Measurements from ENCODE around the gene ZMAT2.

ZMAT2 gene

DNA sequence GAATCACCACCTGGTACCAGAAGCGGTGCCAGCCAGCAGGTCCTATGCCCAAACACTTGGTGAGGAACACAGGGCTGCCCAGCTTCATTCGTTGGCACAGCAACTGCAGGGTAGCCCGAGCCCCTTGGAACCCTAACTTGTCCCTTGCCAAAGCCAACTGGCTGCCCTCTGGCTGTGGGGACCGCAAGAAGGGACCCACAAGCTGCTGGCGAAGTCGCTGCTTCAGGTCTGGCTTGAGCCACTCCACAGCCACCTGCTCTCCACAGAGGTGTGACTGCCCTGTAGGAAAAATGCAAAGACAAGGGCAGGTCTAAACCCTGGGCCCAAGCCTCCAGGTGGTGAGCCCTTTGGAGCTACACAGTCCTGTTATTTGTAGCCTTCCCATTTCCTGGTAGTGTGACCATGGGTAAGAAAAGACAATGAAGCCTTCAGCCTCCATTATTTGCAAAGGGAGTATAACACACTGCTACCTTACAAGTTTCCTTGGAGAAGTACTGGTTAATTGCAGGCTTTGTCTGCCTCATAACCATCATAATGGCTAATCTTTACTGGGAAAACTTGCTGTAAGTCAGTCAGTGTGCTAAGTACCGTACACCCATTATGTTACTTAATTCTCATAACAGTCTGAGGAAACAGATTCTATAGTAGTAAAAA is 28.6 kb upstream of the ZMAT2 start:
- Histone ChIP-seq H3K9ac (ENCODE audit: low read depth, low read length, poor library complexity, severe bottlenecking) (no peak overlapping the region), H3K36me3 (ENCODE audit: insufficient read depth, low read length) (peaks cover 63% of the 10 kb centered on the region; the same call in 1 of the 2 replicates)

DNA sequence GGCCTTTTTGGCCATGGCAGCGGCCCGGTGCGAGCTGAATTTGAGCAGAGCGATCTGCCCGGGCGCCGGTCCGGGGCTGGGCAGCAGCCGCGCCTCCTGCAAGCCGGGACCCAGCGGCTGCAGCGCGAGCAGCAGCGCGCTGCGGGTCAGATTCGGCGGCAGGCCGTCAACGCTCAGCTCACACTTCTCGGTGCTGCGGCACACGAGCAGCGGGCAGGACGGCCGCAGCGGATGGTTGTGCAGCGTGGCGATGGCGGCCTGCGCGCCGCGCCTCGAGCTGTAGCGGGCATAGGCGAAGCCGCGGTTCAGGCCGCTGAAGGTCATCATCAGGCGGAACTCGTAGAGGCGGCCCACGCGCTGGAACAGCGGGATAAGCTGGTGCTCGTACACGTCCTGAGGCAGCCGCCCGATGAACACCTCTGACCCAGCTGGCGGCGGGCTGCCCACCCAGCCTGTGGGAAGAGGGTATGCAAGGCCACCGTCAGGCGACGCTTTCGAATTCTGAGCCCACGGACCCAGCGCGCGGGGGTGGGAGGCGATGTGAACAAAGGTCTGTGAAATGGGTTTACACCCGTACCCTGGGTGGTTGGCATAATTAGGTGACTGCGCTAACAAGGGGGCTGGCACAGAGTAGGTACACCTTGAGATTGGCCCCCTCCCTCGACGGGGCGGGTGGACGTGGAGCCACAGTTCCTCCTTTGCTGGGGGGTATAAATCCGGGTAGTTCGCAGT is 27.6 kb upstream of the ZMAT2 start:
- no peaks in the 10 kb centered on the region for H3F3A ChIP-seq (ENCODE audit: low read depth)
- H2AFZ ChIP-seq (ENCODE audit: low read length) = no peak overlapping the region
- H3K79me2 ChIP-seq (ENCODE audit: insufficient read depth, low read length) = peaks cover 7% of the 10 kb centered on the region; the same call in 1 of the 2 replicates
- H3K9me2 ChIP-seq (replicated peaks; ENCODE audit: low read depth, low read length) = no peaks in the 10 kb centered on the region
- H3K27me3 ChIP-seq (ENCODE audit: insufficient read depth, low read length, poor library complexity, severe bottlenecking) = no peaks in the 10 kb centered on the region
- no peak overlapping the region for H3K4me2 ChIP-seq (ENCODE audit: low read depth, low read length, poor library complexity, severe bottlenecking)
- TF ChIP-seq, protein P1, sequence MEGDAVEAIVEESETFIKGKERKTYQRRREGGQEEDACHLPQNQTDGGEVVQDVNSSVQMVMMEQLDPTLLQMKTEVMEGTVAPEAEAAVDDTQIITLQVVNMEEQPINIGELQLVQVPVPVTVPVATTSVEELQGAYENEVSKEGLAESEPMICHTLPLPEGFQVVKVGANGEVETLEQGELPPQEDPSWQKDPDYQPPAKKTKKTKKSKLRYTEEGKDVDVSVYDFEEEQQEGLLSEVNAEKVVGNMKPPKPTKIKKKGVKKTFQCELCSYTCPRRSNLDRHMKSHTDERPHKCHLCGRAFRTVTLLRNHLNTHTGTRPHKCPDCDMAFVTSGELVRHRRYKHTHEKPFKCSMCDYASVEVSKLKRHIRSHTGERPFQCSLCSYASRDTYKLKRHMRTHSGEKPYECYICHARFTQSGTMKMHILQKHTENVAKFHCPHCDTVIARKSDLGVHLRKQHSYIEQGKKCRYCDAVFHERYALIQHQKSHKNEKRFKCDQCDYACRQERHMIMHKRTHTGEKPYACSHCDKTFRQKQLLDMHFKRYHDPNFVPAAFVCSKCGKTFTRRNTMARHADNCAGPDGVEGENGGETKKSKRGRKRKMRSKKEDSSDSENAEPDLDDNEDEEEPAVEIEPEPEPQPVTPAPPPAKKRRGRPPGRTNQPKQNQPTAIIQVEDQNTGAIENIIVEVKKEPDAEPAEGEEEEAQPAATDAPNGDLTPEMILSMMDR (conservative IDR thresholded peaks at IDR 0.05; ENCODE audit: low read length) = no peak
- TF ChIP-seq EZH2phosphoT487 (IDR thresholded peaks at IDR 0.05; ENCODE audit: borderline replicate concordance) = no peak
- H3K4me1 ChIP-seq (ENCODE audit: insufficient read depth, low read length, poor library complexity, severe bottlenecking) = peaks cover 2% of the 10 kb centered on the region
- peaks cover 74% of the 10 kb centered on the region; the same call in 1 of the 2 replicates for H3K36me3 ChIP-seq (ENCODE audit: insufficient read depth, low read length)
- no peak overlapping the region for H3K4me3 ChIP-seq (ENCODE audit: low read length, poor library complexity, severe bottlenecking)
- H4K20me1 ChIP-seq (ENCODE audit: insufficient read depth, low read length, poor library complexity, severe bottlenecking) = peaks cover 4% of the 10 kb centered on the region
- H3K9ac ChIP-seq (ENCODE audit: low read depth, low read length, poor library complexity, severe bottlenecking) = no peak overlapping the region
- no peaks in the 10 kb centered on the region for H3K9me3 ChIP-seq (ENCODE audit: insufficient read depth, low read depth, low read length)

More for the DNA sequence above, 28.6 kb upstream of the ZMAT2 start:
- Histone ChIP-seq H3K4me3 (ENCODE audit: low read length, poor library complexity, severe bottlenecking) (no peak overlapping the region), H3K9me3 (ENCODE audit: insufficient read depth, low read depth, low read length) (no peaks in the 10 kb centered on the region), H2AFZ (ENCODE audit: low read length) (no peak overlapping the region), H4K20me1 (ENCODE audit: insufficient read depth, low read length, poor library complexity, severe bottlenecking) (peaks cover 14% of the 10 kb centered on the region), H3K27me3 (ENCODE audit: insufficient read depth, low read length, poor library complexity, severe bottlenecking) (no peaks in the 10 kb centered on the region), H3K4me1 (ENCODE audit: insufficient read depth, low read length, poor library complexity, severe bottlenecking) (peaks cover 12% of the 10 kb centered on the region), H3K4me2 (ENCODE audit: low read depth, low read length, poor library complexity, severe bottlenecking) (no peak overlapping the region), H3K79me2 (ENCODE audit: insufficient read depth, low read length) (peaks cover 17% of the 10 kb centered on the region), H3F3A (ENCODE audit: low read depth) (no peaks in the 10 kb centered on the region), H3K9me2 (replicated peaks; ENCODE audit: low read depth, low read length) (no peaks in the 10 kb centered on the region)
- TF ChIP-seq, protein P1 (conservative IDR thresholded peaks at IDR 0.05; ENCODE audit: low read length) = no peak
- TF ChIP-seq EZH2phosphoT487 (IDR thresholded peaks at IDR 0.05; ENCODE audit: borderline replicate concordance) = no peak

DNA sequence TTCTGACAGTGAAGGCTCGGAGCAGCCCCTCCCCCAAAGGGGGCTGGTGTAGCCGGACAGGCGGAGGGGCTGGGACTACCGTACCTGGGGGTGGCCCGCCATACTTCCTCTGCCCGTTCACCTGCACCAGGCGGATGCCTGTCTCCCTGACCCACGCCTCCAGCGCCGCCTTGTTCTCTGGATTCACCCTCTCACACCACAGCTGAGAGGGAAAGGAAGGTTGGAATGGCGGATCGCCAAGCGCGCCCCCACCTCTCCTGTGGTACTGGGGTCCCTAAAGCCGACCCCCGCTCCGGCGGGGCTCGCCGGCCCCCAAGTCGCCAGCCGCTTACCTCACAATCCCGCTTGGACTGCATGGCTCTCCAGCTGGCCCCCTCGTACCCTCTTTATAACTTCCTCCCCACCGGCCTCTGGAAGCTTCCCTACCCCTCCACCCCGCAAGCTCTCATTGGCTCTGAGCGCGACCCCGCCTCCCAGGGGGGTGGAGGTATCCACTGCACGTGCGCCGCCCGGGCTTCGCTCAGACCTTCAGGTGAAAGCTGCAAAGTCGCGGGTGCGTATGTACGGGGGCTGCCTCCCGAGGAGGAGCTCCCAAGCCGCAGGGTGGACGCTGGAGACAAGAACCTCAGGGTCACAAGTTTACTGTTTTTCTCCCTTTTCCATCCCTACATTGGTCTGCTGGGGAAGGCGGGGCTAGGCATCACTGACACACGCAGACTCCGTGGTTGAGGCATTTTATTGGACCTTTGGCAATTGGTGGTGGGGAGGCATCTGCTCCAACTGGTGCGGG is 26.9 kb upstream of the ZMAT2 start, which contains the start of gene DND1:
TSS of gene DND1 (minus strand) at position 390 of the 790 bp plus-strand sequence. CDS start at position 356, 34 bp downstream.
- peaks cover under 1% of the 10 kb centered on the region for H4K20me1 ChIP-seq (ENCODE audit: insufficient read depth, low read length, poor library complexity, severe bottlenecking)
- H3F3A ChIP-seq (ENCODE audit: low read depth) = no peaks in the 10 kb centered on the region
- H3K4me1 ChIP-seq (ENCODE audit: insufficient read depth, low read length, poor library complexity, severe bottlenecking) = no peaks in the 10 kb centered on the region
- no peaks in the 10 kb centered on the region for H3K27me3 ChIP-seq (ENCODE audit: insufficient read depth, low read length, poor library complexity, severe bottlenecking)
- no peak within 1 kb of the TSS for H3K4me3 ChIP-seq (ENCODE audit: low read length, poor library complexity, severe bottlenecking)
- H3K9me2 ChIP-seq (replicated peaks; ENCODE audit: low read depth, low read length) = no peaks in the 10 kb centered on the region
- H3K36me3 ChIP-seq (ENCODE audit: insufficient read depth, low read length) = peaks cover 77% of the 10 kb centered on the region; the same call in 1 of the 2 replicates
- H3K9me3 ChIP-seq (ENCODE audit: insufficient read depth, low read depth, low read length) = no peaks in the 10 kb centered on the region
- TF ChIP-seq EZH2phosphoT487 (IDR thresholded peaks at IDR 0.05; ENCODE audit: borderline replicate concordance) = no peak
- TF ChIP-seq, protein P1 (conservative IDR thresholded peaks at IDR 0.05; ENCODE audit: low read length) = no peak
- H3K9ac ChIP-seq (ENCODE audit: low read depth, low read length, poor library complexity, severe bottlenecking) = no peak within 1 kb of the TSS
- no peak within 1 kb of the TSS for H3K4me2 ChIP-seq (ENCODE audit: low read depth, low read length, poor library complexity, severe bottlenecking)
- H2AFZ ChIP-seq (ENCODE audit: low read length) = no peak within 1 kb of the TSS
- H3K79me2 ChIP-seq (ENCODE audit: insufficient read depth, low read length) = peaks cover 4% of the 10 kb centered on the region; the same call in 1 of the 2 replicates

Data from Loucy (cell line).